GM18520 (cell line): ENCODE measurements around the gene ITGB3.

Experiments
- ATAC-seq: cut with Tn5 transposase; IDR thresholded peaks from one replicate; pipeline ENCODE4 v1.9.1; 2021; ENCODE audit not compliant: unreplicated experiment

Gene ITGB3

DNA sequence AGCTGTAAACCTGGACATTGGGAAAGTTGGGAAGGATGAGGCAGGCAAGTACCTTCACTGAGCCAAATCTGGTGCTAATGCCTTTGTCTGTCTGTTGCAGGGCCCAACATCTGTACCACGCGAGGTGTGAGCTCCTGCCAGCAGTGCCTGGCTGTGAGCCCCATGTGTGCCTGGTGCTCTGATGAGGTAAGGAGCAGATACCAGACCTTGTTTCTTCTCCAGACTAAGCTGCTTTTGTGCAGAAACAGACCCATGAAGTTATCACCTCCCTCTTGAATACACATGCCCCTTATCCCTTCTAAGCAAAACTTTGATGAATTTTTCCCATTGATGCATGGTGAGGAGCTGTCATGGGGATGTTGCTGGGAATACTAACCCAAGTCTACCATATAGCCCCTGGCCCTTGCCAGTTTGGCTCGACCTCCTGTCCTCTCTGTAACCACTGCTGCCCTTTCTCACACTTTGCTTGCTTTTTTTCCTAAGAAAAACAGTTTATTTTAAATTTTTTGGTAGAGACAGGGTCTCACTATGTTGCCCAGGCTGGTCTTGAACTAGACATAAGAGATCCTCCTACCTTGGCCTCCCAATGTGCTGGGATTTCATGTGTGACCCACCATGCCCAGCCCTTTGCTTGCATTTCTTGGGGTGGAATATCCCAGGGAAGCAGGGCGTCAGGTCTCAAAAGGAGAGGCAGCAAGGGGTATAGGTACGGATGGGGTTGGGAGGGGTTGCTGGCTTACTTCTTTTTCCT lies 20.9 kb downstream of the ITGB3 start:
- no peak for ATAC-seq

- ATAC-seq, result no peak
These were observed 21.8 kb downstream of the ITGB3 start for GRCh38 chr17:47275245-47275984.

DNA sequence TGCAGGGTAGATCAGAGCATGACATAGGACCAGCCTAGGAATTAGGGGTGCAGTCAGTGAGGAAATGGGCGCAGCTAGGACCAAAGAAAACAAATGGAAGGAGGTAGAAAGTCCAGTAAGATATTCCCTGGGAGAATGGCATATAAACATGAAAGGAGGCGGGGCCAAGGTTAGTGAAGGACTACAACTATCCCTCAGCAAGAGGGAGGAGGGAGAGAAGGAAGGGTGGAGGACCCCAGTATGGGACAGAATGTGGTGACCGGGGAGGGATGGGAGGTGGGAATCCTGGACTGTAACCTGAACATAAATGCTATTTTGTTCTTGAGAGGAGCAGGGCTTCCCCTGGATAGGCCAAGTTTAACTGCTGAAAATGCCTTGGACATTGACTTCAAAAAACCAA lies 22.8 kb downstream of the ITGB3 start:
- ATAC-seq, result no peak

- no peak for ATAC-seq
These were observed 23.2 kb downstream of the ITGB3 start for GRCh38 chr17:47276868-47277267.

GRCh38 chr17:47277921-47278320 lies 24.3 kb downstream of the ITGB3 start:
- ATAC-seq, result no peak

DNA sequence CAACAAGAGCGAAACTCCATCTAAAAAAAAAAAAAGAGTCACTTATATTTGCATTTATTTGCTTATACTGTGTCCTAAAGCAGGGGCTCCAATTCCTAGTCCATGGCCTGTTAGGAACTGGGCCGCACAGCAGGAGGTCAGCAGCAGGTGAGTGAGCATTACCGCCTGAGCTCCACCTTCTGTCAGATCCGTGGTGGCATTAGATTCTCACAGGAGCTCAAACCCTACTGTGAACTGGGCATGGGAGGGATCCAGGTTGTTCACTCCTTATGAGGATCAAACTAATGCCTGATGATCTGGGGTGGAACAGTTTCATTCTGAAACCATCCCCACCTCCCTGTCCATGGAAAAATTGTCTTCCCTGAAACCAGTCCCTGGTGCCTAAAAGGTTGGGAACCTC lies 24.9 kb downstream of the ITGB3 start:
- no peak for ATAC-seq

DNA sequence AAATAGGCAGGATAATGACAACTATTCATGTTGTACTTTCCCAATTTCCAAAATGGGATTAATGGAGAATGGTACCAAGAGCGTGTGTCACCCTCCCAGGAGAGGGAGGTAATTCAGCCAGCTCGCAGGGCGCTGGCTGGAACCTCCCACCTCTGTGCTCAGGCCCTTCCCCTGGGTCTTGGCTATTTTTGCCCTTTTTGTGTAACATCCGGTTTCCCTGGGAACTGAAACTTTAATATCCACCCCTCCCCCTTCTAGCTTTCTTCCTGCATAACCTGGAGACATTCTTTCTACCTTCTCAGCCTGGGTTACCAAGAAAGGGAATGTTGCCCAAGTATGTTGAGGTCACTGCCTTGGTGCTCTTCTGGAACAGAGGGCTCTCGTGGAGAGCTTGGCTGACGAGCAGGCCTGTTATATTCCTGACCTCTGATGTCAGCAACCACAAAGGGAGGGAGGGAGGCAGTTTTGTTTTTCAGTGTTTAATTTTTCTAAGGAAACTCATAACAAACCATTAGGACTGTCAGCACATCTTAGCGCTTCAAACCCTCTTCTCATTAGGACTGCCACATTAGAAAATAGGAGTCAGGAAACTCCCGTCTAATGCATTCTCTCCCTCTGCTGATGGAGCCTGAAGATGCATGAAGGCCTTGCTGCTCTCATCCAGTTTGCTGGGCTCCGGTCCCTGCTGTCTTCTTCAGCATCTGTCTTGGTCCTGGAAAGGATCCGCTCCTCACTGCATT lies 25.6 kb downstream of the ITGB3 start:
- peak; percentile 37 for ATAC-seq

DNA sequence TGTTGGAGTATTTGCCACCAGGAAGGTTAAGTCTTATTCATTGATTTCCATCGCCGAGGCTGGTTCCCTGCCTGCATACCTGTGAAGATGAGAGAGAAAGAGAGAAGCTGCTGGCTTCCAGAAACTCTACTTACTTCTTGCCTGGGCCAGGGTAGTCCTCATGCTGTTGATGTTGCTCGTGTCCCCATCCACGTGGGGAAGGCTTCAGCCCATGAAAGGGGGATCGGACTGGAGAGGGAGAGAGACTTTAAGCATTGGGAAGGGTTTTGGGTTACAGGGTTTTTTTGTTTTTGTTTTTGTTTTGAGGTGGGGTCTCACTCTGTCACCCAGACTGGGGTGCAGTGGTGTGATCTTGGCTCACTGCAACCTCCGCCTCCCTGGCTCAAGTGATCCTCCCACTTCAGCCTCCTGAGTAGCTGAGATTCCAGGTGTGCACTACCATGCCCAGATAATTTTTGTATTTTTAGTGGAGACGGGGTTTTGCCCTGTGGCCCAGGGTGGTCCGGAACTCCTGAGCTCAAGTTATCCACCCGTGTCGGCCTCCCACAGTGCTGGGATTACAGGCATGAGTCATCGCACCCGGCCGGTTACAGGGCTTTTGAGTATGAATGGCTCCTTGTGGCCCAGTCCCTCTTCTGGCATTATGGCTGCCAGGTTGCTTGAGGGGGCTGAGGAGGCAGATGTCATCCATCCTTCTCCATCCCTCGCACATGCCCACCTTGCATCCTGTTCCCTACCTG lies 26.6 kb downstream of the ITGB3 start:
- ATAC-seq, result no peak

GRCh38 chr17:47281216-47281615 lies 27.6 kb downstream of the ITGB3 start:
- no peak for ATAC-seq

DNA sequence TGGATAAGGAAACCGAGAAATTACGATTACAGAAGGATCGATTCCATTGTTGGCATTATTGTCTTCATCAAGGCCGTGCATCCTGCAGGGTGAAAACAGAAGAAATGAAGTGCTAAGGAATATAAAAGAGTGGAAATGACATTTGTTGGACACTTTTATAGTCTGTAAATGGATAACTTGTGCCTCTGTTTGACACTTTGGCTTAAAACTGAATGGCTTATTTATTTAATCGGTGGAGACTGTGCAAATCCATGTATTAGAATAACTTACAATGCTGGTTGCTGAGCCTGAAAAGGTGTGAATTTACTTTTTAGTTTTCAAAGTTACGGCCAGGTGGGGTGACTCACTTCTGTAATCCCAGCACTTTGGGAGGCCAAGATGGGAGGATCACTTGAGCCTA lies 31.4 kb downstream of the ITGB3 start:
- ATAC-seq, result no peak

DNA sequence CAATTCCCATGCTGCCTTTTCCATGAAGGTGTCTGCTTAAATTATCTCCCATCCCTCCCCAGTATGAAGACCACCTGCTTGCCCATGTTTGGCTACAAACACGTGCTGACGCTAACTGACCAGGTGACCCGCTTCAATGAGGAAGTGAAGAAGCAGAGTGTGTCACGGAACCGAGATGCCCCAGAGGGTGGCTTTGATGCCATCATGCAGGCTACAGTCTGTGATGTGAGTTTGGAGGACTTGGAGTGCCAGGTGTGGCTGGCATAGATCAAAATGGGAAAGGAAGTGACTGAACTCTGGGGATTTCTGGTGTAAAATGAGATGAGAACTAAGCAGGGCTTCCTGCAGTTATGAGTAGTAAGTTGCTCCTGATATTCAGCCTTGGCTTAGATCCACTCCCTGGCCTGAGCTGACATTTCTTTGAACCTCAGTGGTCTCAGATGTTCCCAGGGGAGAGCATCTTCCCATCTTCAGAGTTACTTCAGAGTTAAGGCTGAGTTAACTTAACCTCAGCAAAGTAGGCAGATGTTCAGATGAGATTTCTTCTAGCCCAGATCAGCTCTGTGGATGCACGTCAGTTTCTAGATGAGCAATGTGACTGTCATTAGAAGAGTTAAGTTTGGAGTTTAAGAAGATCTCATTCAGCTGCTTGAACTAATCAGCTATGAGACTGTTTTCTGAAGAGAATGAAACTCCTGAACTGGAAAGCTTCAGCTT lies 32.7 kb downstream of the ITGB3 start:
- peak; percentile 54 for ATAC-seq

DNA sequence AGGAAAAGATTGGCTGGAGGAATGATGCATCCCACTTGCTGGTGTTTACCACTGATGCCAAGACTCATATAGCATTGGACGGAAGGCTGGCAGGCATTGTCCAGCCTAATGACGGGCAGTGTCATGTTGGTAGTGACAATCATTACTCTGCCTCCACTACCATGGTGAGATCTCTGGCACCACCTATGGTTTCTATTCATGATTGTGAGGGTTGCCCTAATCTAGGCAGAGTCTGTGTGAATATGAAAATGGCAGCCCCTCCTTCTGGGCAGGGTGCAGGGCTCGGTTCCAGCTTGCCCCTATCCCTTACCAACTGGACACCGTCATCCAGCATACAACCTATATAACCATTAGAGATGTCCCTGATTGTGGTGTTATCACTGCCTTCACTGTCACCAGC lies 33.4 kb downstream of the ITGB3 start:
- no peak for ATAC-seq

DNA sequence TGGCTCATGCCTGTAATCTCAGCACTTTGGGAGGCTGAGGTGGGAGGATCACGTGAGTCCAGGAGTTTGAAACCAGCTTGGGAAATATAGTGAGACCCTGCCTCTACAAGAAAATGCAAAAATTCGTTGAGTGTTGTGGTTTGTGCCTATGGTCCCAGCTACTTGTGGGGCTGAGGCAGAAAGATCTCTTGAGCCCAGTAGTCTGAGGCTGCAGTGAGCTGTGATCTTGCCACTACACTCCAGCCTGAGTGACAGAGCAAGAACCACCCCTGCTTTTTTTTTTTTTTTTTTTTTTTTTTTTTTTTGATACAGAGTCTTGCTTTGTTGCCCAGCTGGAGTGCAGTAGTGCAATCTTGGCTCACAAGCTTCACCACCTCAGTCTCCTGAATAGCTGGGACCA lies 34.0 kb downstream of the ITGB3 start:
- no peak for ATAC-seq

- no peak for ATAC-seq
These were observed 35.0 kb downstream of the ITGB3 start for GRCh38 chr17:47288531-47289116.

- ATAC-seq, result no peak
These were observed 35.7 kb downstream of the ITGB3 start for GRCh38 chr17:47289302-47289701.

GRCh38 chr17:47290870-47291241 lies 37.2 kb downstream of the ITGB3 start:
- no peak for ATAC-seq

DNA sequence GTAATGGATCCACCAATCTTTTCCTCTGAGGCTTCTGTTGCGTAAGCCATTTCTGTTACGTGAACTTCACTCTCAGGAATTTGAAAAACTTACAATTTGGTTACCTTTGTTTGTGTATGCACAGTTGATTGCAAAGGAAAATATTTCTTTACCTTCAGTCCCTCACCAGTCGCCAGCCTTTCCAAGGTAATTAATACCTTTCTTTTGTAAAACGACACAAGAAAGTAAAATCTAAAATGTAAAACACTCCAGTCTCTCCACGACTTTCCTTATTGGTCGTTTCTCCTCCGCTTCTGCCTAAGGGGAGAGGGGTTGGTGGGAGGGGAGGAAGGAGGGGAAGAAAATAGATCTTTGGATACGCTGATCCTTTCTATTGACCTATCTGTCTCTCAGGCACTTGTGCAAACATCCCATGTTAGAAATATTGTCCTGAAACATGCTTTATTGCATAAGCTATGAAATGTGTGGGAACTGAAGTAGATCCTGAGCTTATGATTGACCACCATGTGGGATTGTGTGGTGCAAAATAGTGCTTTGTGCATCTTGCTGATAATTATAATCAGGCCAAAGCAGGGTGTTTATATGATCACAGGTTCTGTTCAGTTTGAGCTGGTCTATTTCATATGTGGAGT lies 37.7 kb downstream of the ITGB3 start:
- no peak for ATAC-seq

- ATAC-seq, result no peak
These were observed 38.6 kb downstream of the ITGB3 start for GRCh38 chr17:47292206-47292605.

GRCh38 chr17:47295037-47295873 lies 41.6 kb downstream of the ITGB3 start:
- no peak for ATAC-seq
